Ureter (tissue), 1 donor: ENCODE data around the gene TSEN54. TPM values are rescaled to one million over a fixed set of nuclear protein-coding genes. Genes with fewer than 3 reads are reported as not detected.
"Not testable (repeated sequence)": the region's sequence is repeated elsewhere in the genome, so short reads cannot be mapped to it uniquely, and the experiment has no call there.

Experiments
- DNase-seq: peaks from one replicate; pipeline ENCODE4 v3.0.0-alpha.2; 2020; ENCODE audit warnings: low spot score
- total RNA-seq: library from RNA; stranded (reverse); gene quantifications from one replicate; pipeline ENCODE4 v1.2.4, GENCODE V29; 2023
- donor health status: DM: yes; HTN: yes; CAD: no.

The TSEN54 gene
- total RNA-seq: 25.1 TPM

DNA sequence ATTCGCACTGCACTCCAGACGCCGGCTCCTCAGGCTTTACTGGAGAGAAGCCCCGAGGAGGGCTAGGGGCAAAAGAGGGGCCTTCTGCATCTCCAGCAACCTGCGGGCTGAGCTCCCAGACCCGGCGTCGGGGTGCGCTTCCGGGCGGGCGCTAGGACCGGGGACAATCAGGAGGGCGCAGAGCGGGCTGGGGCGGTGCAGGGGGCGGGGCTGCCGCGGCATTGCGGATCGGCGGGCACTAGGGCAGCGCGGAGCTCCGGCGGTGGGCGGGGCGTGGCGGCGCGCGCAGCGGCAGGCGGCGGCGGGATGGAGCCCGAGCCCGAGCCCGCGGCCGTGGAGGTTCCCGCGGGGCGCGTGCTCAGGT is at the start of gene TSEN54:
TSEN54 (plus strand) TSS at position 274 of the 364 bp plus-strand sequence; CDS start at position 307, 33 bp downstream.
- peak; percentile 96 for DNase-seq

DNA sequence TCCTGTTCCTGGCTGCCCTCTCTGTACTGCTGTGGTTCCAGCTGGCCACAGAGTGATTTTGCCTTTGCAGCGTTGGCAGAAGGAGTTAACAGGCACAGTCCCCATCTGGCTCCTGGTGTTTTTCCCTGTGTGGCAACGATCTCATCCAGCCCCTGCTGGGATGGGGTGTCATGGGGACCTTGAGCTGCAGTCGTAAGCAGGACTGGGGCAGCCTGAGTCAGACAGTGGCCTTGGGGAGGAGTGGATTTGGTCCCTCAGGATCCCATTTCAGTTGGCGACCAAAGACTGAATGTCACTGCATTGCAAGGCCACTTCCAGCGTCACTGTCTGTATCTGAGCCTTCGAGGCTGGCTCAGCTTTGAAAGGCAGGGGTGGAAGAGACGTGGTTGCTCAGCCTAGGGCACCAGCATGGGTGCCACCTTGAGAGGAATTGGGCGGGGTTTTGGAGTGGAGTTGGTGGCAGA is 48.0 kb upstream of the TSEN54 start:
- DNase-seq: no peak

DNA sequence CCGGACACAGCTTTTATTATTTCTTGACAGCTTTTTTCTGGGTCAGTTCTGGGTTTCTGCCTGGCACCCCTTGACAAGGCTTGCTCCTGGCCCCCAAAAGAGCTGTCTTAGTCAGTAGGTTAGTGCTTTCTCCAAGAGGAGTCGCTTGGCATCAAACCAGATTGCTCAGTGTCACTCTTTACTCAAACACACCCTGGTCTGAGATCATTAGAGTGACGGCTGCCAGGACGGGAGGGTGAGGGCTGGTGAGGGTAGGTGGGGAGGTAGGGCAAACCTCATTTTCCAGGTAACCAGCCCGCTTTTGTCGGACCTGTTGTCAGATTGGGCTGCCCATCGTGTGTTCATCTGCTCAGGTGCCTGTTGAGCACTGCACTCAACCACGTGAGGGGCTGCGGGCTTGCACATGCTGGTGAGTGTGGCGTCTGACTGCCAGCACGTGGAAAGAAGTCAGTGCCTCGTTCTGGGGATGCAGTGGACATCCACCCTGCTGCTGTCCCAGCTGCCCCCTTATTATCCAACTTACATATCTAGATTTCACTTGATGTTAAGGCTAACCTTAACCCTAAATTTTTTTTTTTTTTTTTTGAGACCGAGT is 47.5 kb upstream of the TSEN54 start:
- no peak for DNase-seq

- no peak for DNase-seq
These were observed 45.1 kb upstream of the TSEN54 start for GRCh38 chr17:75471207-75471606.

DNA sequence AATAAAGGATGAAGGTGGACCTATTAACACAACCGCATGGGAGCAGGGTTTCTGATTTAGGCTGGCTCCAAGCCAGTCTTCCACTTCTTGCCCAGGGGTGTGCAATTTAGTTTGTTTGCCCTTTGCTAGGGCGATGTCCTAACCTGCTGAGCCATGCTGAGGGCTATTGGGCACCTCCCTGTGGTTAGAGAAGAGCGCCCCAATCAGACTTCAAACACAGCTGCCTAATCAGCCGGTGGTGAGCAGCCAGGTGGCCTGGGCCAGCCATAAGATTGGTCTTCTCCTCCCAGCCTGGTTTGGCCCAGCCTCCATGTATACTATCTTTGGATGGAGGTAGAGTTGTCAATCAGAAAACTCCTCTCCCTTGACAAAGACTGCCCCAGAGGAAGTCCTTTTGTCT is 44.2 kb upstream of the TSEN54 start:
- no peak for DNase-seq

DNA sequence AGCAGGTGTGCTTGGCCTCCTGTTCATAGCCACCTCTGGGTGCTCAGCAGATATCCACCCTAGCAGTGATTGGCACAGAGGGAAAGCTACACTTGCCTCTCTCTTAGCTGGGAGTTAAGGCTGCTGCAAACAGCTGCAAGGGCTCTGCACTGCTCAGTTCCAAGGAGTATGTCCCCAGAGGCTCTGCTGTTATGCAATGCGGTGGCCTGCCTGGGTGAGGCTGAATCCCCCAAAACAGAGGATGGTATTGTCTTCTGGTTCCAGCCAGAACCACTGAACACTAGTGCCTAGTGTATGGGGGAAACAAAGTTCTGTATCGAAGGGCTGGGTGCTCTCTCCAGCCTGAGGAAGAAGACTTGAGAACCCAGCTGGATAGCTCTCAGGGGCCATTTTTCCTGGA is 43.1 kb upstream of the TSEN54 start:
- no peak for DNase-seq

GRCh38 chr17:75474736-75475135 is 41.6 kb upstream of the TSEN54 start:
- no peak for DNase-seq

- no peak for DNase-seq
These were observed 41.0 kb upstream of the TSEN54 start for GRCh38 chr17:75475144-75475835.

GRCh38 chr17:75475851-75476250 is 40.5 kb upstream of the TSEN54 start:
- DNase-seq: no peak

- DNase-seq: no peak
These were observed 40.1 kb upstream of the TSEN54 start for GRCh38 chr17:75476271-75476671.

DNA sequence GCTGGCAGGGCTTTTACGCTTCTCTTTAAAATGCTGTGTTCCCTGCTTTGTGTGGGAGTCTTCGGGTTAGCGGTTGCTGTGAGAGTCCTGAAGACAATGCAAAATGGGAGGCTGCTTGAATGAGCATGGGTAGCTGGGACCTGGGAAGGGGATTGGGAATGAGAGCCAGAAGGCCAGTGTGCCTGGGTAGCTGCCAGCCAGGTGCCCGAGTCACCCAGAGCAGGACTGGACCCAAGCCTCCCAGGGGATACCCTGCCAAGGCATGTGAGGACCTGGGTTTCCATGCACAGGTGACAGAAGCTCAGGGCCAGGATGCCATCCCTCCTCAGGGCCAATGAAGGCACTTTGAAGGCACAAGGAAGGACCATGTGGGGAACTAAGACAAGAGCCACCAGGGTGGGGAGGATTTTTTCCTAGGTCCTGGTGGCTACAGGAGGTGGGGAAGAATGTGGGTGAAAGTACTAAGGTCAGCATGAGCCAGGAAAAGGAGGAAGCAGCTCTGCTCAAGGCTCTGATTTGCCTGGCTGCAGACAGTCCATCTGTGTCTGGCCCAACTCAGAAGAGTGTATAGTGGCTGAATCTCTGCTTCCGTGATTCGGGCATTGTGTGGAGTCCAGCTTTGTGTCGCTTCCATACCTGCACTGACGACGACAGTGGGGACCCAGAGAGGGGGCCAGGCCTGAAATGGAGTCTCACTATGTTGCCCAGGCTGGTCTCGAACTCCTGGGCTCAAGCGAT is 39.4 kb upstream of the TSEN54 start:
- no peak for DNase-seq

DNA sequence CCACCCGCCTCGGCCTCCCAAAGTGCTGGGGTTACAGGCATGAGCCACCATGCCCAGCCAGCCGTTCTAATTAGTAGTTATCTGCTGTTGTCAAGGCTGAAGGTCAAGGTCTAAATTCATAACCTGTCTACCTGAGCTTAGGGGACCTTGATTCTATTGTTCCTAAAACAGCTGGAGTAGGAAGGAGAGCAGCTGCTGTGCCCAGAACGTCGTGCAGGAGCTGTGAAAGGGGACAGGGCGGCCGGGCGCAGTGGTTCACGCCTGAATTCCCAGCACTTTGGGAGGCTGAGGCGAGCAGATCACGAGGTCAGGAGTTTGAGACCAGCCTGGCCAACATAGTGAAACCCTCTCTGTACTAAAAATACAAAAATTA is 38.9 kb upstream of the TSEN54 start:
- DNase-seq: not testable (repeated sequence)

DNA sequence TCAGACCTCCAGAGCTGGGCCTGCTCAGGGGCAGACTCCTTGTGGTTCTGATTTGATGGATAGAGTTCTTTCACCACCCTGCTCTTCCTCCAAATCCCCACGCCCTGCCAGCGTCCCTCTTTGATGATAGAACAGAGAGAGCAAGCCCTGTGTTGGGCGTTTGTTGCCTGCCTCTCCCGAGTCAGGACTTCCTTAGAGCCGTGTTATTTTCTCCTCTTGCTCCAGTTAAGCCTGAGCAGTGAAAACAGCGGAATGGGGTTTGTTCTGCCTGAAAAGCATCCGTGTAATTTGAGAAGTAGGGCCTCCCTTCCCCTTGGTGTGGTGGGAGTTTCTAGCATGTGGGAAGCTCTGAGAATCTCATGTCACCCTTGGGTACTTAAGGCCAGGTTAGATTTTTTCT is 37.8 kb upstream of the TSEN54 start:
- no peak for DNase-seq

GRCh38 chr17:75480281-75480680 is 36.0 kb upstream of the TSEN54 start:
- no peak for DNase-seq

GRCh38 chr17:75481194-75482068 is 34.9 kb upstream of the TSEN54 start:
- DNase-seq: no peak

DNA sequence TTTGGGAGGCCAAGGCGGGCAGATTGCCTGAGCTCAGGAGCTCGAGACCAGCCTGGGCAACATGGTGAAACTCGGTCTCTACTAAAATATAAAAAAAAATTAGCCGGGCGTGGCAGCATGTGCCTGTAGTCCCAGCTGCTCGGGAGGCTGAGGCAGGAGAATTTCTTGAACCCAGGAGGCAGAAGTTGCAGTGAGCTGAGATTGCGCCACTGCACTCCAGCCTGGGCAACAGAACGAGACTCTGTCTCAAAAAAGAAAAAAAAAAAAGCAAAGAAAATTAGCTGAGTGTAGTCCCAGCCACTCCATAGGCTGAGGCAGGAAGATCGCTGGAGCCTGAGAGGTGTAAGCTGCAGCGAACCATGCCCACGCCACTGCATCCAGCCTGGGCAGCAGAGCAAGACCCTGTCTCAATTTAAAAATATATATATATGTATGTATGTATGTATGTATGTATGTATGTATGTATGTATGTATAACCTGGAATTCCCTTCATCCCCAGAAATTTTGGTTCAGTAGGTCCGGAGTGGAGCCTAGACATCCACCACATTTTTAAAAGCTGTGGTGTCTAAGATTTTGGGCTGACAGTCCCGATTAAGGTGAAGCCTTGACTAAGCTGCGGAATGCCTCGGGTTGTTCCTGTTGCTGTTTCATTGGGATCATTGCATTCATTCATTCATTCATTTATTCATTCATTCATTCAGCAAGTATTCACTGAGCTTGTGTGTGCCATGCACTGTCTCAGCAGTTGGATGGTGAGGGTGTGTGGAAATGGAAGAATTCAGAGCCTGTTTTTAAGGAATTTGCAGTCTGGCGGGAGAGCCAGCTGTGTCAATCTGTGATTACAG is 34.0 kb upstream of the TSEN54 start:
- DNase-seq: no peak

DNA sequence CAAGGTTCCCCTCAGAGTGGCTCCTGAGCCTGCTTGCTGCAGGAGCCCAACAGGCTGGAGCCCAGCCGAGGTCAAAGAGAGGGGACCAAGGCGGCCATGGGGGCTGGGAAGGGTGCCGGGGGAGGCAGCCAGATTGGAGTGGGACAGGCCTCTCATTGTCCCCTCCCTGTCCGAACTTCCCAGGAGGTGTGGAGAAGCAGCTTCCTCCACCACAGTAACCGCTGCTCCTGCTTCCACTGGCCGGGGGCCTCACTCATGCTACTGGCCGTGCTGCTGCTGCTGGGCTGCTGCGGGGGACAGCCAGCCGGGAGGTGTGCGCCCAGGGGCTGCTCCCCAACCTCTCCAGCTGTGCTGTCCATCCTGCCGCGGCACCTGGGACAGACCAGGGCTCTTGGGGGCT is 30.6 kb upstream of the TSEN54 start:
- DNase-seq: no peak

GRCh38 chr17:75486151-75486550 is 30.2 kb upstream of the TSEN54 start:
- no peak for DNase-seq

GRCh38 chr17:75486951-75487350 is 29.4 kb upstream of the TSEN54 start:
- no peak for DNase-seq

DNA sequence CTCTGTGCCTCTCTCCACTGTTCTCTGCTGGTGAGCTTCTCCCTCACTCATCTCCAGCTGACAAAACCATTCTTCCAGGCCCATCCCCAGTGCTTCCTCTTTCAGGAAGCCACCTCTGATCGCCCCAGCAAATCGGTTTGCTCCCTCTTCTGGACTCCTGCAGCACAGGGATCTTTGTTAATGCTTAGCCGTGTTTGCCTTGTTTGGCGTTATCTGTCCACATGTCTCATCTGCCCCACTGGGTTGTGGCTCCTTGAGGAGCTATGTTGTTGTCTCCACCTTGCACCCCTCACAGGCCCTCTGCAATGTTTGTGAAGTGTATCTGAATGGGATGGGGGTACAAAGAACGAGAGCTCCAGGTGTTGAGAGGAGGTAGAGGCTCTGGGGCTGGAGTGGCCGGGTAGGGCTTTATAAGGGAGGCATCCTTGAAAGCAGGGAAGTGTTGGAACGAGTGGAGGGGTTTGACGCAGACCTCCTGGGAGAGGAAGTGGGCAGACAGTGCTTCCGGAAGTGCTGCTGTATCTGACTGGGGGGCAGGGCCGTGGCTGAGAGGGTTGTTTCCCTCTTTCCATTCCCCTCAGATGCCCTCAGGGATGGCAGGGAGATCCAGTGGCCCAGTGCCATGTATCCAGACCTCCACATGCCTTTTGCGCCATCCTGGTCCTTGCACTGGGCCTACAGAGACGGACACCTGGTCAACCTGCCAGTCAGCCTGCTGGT is 28.8 kb upstream of the TSEN54 start:
- no peak for DNase-seq
